Endothelial cell of umbilical vein (primary cell): ENCODE data around the gene UIMC1. TPM values are rescaled to one million over a fixed set of nuclear protein-coding genes. Genes with fewer than 3 reads are reported as not detected.

ENCODE experiments used
- BruUV-seq: library from RNA; stranded (reverse); fragments of 400-500 nt; replicated peaks from 2 replicates; lab custom pipeline; 2021; lab: Mats Ljungman, UMichigan
- CTCF ChIA-PET: fragments of 300-600, 350-600 bp; sonication (Branson Sonifier 250); formaldehyde crosslinking; loops from one replicate; lab custom pipeline; 2021; ENCODE audit warnings: antibody characterized with exemption, inconsistent platforms; lab: Charles Lee
- POLR2A ChIA-PET: fragments of 300-600, 350-600 bp; sonication (Branson Sonifier 250); formaldehyde crosslinking; loops from one replicate; lab custom pipeline; 2021; ENCODE audit warnings: antibody characterized with exemption, inconsistent platforms; lab: Charles Lee
- DNase-seq: peaks from one replicate; pipeline ENCODE4 v3.0.0-alpha.2; 2011; ENCODE audit warnings: low read depth, low spot score
- FAIRE-seq: peaks from 2 replicates; lab custom pipeline; 2011; peaks lifted over from hg19 to GRCh38; lab: Jason Lieb, UNC
- H2AFZ ChIP-seq: 2 replicates; pipeline ENCODE4 v1.6.0; 2012; ENCODE audit warnings: low read depth, low read length, control low read depth, inconsistent platforms
- H3K27ac ChIP-seq: 2 replicates; pipeline ENCODE4 v1.5.1; 2011; ENCODE audit warnings: low read depth, mild to moderate bottlenecking, control low read depth, low read length, moderate library complexity; ENCODE audit not compliant: insufficient read depth
- H3K27me3 ChIP-seq, 2 experiments: 2 replicates each; pipeline versions ENCODE4 v1.6.0 to v1.6.1; 2011; ENCODE audit warnings: low read length in 2 of 2, mixed read lengths in 1 of 2; ENCODE audit not compliant: control insufficient read depth in 2 of 2, insufficient read depth in 2 of 2
- H3K36me3 ChIP-seq, 2 experiments: 2 replicates in 1 of 2; 3 replicates in 1 of 2; pipeline ENCODE4 v1.5.1; 2011; ENCODE audit warnings: low read length in 2 of 2, mild to moderate bottlenecking in 1 of 2, moderate library complexity in 1 of 2; ENCODE audit not compliant: control insufficient read depth in 2 of 2, insufficient read depth in 2 of 2; ENCODE audit errors: extremely low read depth in 1 of 2
- H3K4me1 ChIP-seq: 3 replicates; pipeline ENCODE4 v1.5.1; 2011; ENCODE audit warnings: mild to moderate bottlenecking, low read length; ENCODE audit not compliant: control insufficient read depth, insufficient read depth; ENCODE audit errors: extremely low read depth
- H3K4me2 ChIP-seq: 2 replicates; pipeline ENCODE4 v1.6.1; 2011; ENCODE audit warnings: low read length, control low read depth, mixed read lengths; ENCODE audit not compliant: insufficient read depth
- H3K4me3 ChIP-seq, 3 experiments: fragments of 200-600 bp in 1 of 3; sonication (generic), shearing (Covaris generic) in 1 of 3; replicated peaks in 1 of 3; 2 replicates each; pipeline ENCODE4 v1.5.1; 2011 to 2016; ENCODE audit warnings: control low read depth in 3 of 3, low read length in 3 of 3, mild to moderate bottlenecking in 2 of 3, inconsistent platforms in 1 of 3, low read depth in 1 of 3, moderate library complexity in 1 of 3; ENCODE audit not compliant: insufficient read depth in 1 of 3
- H3K79me2 ChIP-seq: 2 replicates; pipeline ENCODE4 v1.6.0; 2012; ENCODE audit warnings: low read length, inconsistent platforms; ENCODE audit not compliant: control insufficient read depth, insufficient read depth
- H3K9ac ChIP-seq: replicated peaks from 2 replicates; pipeline ENCODE3; 2011; ENCODE audit warnings: low read length, control low read depth; ENCODE audit not compliant: insufficient read depth; ENCODE audit errors: extremely low read depth
- H3K9me1 ChIP-seq: replicated peaks from 3 replicates; pipeline ENCODE4 v1.6.0; 2011; ENCODE audit warnings: mild to moderate bottlenecking, low read length; ENCODE audit not compliant: control insufficient read depth, insufficient read depth; ENCODE audit errors: extremely low read depth
- H3K9me3 ChIP-seq: replicated peaks from 2 replicates; pipeline ENCODE4 v1.5.1; 2012; ENCODE audit warnings: low read length, inconsistent platforms; ENCODE audit not compliant: control insufficient read depth, insufficient read depth
- H4K20me1 ChIP-seq: replicated peaks from 2 replicates; pipeline ENCODE3; 2011; ENCODE audit warnings: mild to moderate bottlenecking, low read length; ENCODE audit not compliant: control insufficient read depth, insufficient read depth; ENCODE audit errors: extremely low read depth
- CTCF ChIP-seq, 2 donors: IDR thresholded peaks; 1 replicate in 1 of 2; 2 replicates in 1 of 2; pipeline ENCODE4 v1.5.1; 2011; ENCODE audit warnings: low read length in 2 of 2, mild to moderate bottlenecking in 2 of 2, moderate library complexity in 2 of 2, control low read depth in 1 of 2, inconsistent platforms in 1 of 2, low read depth in 1 of 2; ENCODE audit not compliant: insufficient read depth in 1 of 2; ENCODE audit errors: extremely low read depth in 1 of 2
- EZH2 ChIP-seq: IDR thresholded peaks from 2 replicates; pipeline ENCODE4 v1.6.1; 2012; ENCODE audit warnings: borderline replicate concordance, low read depth, mild to moderate bottlenecking, moderate library complexity, low read length, inconsistent platforms; ENCODE audit not compliant: severe bottlenecking
- GATA2 ChIP-seq: IDR thresholded peaks from 2 replicates; pipeline ENCODE4 v1.7.0; 2011; ENCODE audit warnings: low read depth, mild to moderate bottlenecking, moderate library complexity, mixed read lengths, low read length; ENCODE audit not compliant: insufficient read length, insufficient read depth
- MAX ChIP-seq: IDR thresholded peaks from 2 replicates; pipeline ENCODE4 v1.6.1; 2011; ENCODE audit not compliant: insufficient read depth, insufficient read length
- POLR2A ChIP-seq: IDR thresholded peaks from 2 replicates; pipeline ENCODE4 v1.6.1; 2012; ENCODE audit warnings: low read depth, mild to moderate bottlenecking, control low read depth, low read length
- POLR2AphosphoS5 ChIP-seq: IDR thresholded peaks from 2 replicates; pipeline ENCODE4 v1.6.1; 2012; ENCODE audit warnings: low read depth, mild to moderate bottlenecking, control low read depth, low read length, moderate library complexity; ENCODE audit not compliant: insufficient read depth
- dilution Hi-C: fragments of 300-500 bp; cut with MboI; formaldehyde crosslinking; loops from one replicate; pipeline ENCODE4 v1.15.0; 2019; ENCODE audit warnings: low sequenced_read_pairs; ENCODE audit not compliant: extremely low pct_ligation_motif_present
- intact Hi-C: fragments of 100-400 bp; cut with micrococcal nuclease; formaldehyde crosslinking; loops from one replicate; pipeline ENCODE4 v1.10.0; 2022
- polyA plus RNA-seq, 4 experiments: library from polyadenylated mRNA; depleted of rRNA in 3 of 4; stranded (reverse) in 3 of 4; unstranded in 1 of 4; fragments of >200 nt; gene quantifications; 2 replicates each; pipeline versions ENCODE4 v1.2.1 to v1.2.3, GENCODE V29; 2011 to 2012; ENCODE audit warnings: missing spikeins in 1 of 4
- total RNA-seq: library from RNA; stranded (reverse); gene quantifications from 2 replicates; pipeline ENCODE4 v1.2.3, GENCODE V29; 2021

Gene UIMC1
- total and polyA plus RNA-seq, 2 donors (not counting 3 experiments of a cell fraction or from before 2014, with no cell fraction given), result 17.2 to 60.1 TPM

GRCh38 chr5:176883700-176884570 is 122.6 kb downstream of the UIMC1 start:
- Histone ChIP-seq H4K20me1 (no peaks in the 10 kb centered on the region), H3K79me2 (no peaks in the 10 kb centered on the region), H3K4me3 (no peak overlapping the region), H3K27ac (no peak overlapping the region), H3K9me3 (no peaks in the 10 kb centered on the region), H3K9me1 (no peaks in the 10 kb centered on the region), H3K27me3 (peaks cover 0 to 3% of the 10 kb centered on the region in 2 experiments), H2AFZ (no peak overlapping the region), H3K9ac (no peak overlapping the region), H3K4me1 (no peaks in the 10 kb centered on the region), H3K4me2 (no peak overlapping the region), H3K36me3 (no peaks in the 10 kb centered on the region)
- intact Hi-C loops, result loop anchor here (10.0 kb wide), 1 partner anchor 219 kb away; no protein-coding TSS in a partner anchor
- dilution Hi-C loops, result no loop called here
- ChIA-PET POLR2A (no interaction called here), CTCF (interaction anchor here (2.0 kb wide), 1 partner anchor 223 kb away, joined by 5 read pairs; no protein-coding TSS in a partner anchor)
- DNase-seq, result no peak
- TF ChIP-seq EZH2 (no peak), POLR2AphosphoS5 (no peak), POLR2A (no peak), GATA2 (no peak), CTCF (IDR thresholded peaks at IDR 0.05; ENCODE audit: extremely low read depth in 1 of 2, insufficient read depth in 1 of 2, low read depth in 1 of 2, low read length in 2 of 2) (no peak), MAX (no peak)
- no TSS peak for BruUV-seq
- no peak for FAIRE-seq
